HS-27A (cell line): ENCODE data around the gene RHOF.

Experiments
- DNase-seq: peaks from one replicate; pipeline ENCODE4 v3.0.0-alpha.2; 2012; ENCODE audit warnings: low read depth, missing footprints

Gene RHOF

GRCh38 chr12:121793440-121793837, at the start of gene RHOF:
TSS of gene RHOF (minus strand) at chr12:121793688. CDS start at chr12:121793633, 55 bp downstream.
- DNase-seq: no peak

- DNase-seq: no peak
Observed at GRCh38 chr12:121839993-121840761, 46.7 kb upstream of the RHOF start.

DNA sequence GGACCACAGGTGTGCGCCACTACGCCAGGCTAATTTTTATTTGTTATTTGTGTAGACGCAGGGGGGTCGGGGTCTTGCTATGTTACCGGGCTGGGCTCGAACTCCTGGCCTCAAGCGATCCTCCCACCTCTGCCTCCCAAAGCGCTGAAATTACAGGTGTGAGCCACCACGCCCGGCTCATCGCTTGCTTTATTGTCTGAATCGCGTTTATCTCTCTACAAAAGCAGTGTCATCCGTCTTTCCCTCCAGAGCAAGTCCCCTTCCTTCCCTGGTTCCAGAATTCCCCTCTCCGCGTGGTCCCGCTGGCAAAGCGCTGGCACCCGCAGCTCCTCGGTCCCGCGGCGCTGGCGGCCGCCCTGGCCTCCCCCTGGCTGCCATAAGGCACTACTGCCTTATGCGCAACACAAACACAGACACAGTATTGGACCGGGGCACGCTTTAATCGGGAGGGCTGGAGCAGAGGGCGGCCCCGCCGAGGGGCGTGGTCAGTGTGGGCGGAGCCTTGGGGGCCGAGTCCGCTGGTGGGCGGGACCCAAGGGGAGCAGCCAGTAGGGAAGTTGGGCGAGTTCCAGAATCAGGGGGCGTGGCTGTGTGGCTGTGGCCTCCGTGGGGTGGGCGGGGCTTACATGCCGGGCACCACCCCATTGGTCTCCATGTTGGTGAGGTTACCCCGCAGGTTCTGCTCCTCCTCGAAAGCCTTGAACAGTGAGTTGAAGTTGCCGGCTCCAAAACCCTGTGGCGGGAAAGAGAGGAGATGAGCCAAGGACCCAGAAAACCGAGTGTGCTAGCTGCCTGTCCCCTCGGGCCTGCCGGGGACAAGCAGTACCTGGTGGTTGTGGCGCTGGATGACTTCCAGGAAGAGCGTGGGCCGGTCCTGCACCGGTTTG, 45.9 kb upstream of the RHOF start:
- peak; percentile 53 for DNase-seq

- no peak for DNase-seq
Observed at GRCh38 chr12:121838126-121838525, 44.6 kb upstream of the RHOF start.

DNA sequence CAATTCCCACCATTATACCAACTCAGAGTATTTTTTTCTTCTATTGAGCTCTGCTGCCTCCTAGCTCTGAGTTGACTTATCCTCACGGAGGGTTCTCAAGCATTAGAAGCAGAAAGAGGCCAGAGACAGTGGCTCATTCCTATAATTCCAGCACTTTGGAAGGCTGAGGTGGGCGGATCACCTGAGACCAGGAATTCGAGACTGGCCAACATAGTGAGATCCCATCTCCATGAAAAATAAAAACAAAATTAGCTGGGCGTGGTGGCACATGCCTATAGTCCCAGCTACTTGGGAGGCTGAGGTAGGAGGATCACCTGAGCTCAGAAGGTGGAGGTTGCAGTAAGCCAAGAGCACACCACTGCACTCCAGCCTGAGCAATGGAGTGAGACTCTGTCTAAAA, 44.2 kb upstream of the RHOF start:
- DNase-seq: no peak

- no peak for DNase-seq
Observed at GRCh38 chr12:121831571-121832245, 38.2 kb upstream of the RHOF start.

DNA sequence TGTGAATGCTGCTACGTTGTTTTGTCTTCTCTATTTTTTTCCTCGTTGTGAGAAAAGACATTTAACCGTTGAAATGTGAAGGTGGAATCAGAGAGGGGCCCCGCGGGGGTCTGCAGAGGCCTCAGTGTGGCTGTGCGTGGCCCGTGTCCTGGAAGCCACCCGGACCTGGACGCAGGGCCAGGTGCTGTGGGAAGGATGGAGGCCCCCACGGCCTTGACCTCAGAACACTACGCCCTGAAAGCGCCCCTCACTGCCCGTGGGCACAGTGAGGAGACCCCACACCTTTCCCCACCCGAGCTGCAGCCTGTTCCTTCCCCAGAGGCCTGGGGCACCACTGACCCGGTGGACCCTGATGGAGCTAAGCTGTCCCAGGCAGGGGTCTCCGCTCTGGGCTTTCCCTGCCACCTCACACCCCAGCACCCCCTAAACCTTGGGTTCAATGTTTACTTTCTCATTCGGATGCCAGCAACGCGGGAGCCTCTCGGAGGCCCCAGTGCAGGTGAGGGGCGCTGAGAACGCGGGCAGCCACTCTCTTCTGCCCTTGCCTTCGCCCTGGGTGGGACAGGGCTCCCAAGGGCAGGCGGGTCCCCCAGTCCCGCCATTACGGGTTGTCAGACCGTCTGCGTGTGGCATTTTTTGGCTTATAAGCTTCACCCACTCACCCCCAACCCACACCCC, 37.2 kb upstream of the RHOF start:
- no peak for DNase-seq

DNA sequence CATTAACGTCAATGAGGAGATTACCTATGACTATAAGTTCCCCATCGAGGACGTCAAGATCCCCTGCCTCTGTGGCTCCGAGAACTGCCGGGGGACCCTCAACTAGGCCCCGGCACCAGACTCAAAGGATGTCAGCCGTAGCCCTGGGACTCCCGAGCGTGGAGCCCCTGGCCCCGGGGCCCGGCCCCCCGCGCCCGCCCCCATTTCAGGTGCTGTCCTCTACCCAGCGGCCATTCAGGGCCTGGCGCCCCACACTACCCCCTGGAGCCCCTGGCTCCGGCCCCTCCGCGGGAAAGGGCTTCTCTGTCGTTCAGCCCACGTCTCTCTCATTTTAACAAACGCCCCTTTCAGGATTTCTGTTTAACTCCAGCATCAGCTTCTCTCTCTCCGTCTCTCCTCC, 36.6 kb upstream of the RHOF start:
- no peak for DNase-seq

DNA sequence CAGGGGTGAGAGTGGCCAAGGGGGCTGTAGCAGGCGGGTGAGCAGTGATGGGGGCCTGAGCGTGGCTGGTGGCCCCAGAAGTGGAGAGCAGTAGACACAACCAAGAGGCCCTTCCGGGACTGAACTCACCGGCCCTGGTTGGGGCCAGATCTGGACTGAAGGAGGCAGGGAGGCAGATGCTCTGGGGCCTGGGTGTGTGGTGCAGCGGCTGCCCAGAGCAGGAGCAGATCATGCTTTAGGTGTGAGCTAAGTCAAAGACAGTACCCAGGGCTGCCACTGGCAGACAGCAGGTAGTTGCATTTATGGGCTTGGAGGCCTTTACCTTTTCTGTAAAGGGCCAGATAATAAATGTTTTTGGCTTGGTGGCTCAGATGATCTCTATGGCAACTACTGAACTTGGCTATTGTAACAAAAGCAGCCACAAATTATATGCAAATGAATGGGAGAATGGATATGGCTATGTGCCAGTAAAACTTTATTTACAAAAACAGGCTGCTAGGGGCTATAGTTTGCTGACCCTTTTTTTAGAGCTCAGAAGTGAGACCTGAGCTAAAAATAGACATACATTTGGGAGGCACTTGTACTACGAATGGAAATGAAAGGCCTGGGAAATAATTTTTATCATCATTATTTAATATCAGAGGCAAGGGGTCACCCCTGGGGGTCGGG, 35.9 kb upstream of the RHOF start:
- DNase-seq: no peak

GRCh38 chr12:121828826-121829225, 35.3 kb upstream of the RHOF start:
- DNase-seq: no peak

DNA sequence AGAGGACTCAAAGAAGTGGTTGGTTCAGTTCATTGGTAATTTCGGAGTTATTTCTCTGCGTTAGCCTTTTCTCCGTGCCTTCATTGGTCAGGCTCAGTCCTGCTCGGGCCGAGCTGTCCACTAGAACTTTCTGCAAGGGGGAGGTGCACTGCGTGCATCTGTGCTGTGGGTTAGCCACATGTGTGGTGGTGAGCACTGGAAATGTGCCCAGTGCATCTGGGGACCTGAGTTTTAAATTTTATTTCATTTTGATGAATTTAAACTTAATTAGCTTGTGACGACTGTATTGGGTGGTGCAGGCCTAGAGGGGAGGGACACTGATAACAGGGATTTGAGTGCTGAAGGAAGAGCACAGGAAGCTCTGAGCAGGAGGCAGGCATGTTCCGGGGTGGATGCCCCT, 34.8 kb upstream of the RHOF start:
- DNase-seq: no peak

DNA sequence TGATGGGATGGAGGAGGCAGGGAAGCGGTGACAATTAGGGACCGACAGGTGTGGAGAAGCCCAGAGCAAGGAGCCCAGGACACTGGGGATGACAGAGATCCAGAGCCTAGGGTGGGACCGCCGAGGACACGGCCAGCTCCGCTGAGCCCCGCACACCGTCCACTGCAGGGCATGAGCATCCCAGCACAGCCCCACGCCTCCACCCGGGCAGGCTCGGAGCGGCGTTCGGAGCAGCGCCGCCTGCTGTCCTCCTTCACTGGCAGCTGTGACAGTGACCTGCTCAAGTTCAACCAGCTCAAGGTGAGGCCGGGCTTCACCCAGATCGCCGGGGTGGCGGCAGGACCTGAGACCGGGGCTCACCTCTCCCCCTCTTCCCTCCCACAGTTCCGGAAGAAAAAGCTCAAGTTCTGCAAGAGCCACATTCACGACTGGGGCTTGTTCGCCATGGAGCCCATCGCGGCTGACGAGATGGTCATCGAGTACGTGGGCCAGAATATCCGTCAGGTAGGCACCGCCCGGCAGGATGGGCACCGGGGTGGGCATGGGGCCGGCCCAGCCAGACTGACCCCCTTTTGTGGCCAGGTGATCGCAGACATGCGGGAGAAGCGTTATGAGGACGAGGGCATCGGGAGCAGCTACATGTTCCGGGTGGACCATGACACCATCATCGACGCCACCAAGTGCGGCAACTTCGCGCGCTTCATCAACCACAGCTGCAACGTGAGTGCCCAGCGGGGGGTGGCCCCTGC, 34.0 kb upstream of the RHOF start:
- no peak for DNase-seq

GRCh38 chr12:121826318-121827150, 33.0 kb upstream of the RHOF start:
- DNase-seq: no peak

DNA sequence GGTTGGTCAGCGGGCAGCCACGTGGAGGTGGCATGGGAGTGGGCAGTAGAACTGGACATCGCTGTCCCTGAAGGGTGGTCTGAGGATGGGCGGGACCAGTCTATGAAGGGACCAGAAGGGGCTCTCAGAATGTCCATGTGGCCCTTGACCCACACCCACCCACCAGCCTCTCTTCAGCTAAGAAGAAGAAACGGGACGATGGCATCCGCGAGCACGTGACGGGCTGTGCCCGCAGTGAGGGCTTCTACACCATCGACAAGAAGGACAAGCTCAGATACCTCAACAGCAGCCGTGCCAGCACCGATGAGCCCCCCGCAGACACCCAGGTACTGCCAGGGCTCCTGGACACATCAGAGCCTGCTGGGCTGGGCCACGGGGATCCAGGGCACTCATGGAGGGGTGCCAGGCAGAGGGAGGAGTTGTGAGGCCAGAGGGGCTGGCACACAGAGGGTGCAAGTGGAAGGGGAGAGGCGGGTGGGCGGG, 31.6 kb upstream of the RHOF start:
- DNase-seq: no peak

GRCh38 chr12:121823727-121824115, 30.2 kb upstream of the RHOF start:
- no peak for DNase-seq

GRCh38 chr12:121823101-121823726, 29.7 kb upstream of the RHOF start:
- no peak for DNase-seq

DNA sequence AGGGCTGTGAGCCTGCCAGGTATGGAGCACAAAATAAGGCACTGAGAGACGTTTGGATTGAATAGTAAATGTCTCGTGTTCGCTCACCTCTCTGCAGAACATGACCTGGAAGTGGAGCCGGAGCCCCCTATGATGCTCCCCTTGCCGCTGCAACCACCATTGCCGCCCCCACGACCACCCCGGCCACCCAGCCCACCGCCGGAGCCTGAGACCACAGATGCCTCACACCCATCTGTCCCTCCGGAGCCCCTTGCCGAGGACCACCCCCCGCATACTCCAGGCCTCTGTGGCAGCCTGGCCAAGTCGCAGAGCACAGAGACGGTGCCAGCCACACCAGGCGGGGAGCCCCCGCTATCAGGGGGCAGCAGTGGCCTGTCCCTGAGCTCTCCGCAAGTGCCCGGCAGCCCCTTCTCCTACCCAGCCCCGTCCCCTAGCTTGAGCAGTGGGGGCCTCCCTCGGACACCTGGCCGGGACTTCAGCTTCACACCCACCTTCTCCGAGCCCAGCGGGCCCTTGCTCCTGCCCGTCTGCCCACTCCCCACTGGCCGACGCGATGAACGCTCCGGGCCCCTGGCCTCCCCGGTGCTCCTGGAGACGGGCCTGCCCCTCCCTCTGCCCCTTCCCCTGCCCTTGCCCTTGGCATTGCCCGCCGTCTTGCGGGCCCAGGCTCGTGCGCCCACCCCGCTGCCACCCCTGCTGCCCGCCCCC, 29.1 kb upstream of the RHOF start:
- DNase-seq: no peak

- DNase-seq: no peak
Observed at GRCh38 chr12:121820056-121820455, 26.6 kb upstream of the RHOF start.
